SK-N-MC (cell line): Measurements from ENCODE around the gene ACAT2.

Experiments used
- EZH2 ChIP-seq: fragments of 200-600 bp; sonication (generic); IDR thresholded peaks from one replicate; pipeline ENCODE4 v1.6.1; 2017; ENCODE audit warnings: antibody characterized with exemption
- FOXP2 ChIP-seq: optimal IDR thresholded peaks from 2 replicates; pipeline ENCODE3; 2011; ENCODE audit warnings: mild to moderate bottlenecking, moderate library complexity; ENCODE audit not compliant: insufficient read depth; ENCODE audit errors: extremely low read length, control extremely low read depth
- POLR2AphosphoS5 ChIP-seq: IDR thresholded peaks from 2 replicates; pipeline ENCODE4 v1.6.1; 2012; ENCODE audit warnings: mild to moderate bottlenecking, low read depth, low read length, borderline replicate concordance

- TF ChIP-seq POLR2AphosphoS5 (no peak), EZH2 (no peak), FOXP2 (no peak)
These were observed 7.4 kb upstream of the ACAT2 start for GRCh38 chr6:159754401-159754800.
